HepG2 (cell line): Measurements from ENCODE around the gene CPPED1. TPM values are rescaled to one million over a fixed set of nuclear protein-coding genes. Genes with fewer than 3 reads are reported as not detected.

ENCODE experiments used
- ATAC-seq: fragments of 200-7000 bp; cut with Tn5 transposase; 3 replicates; pipeline ENCODE4 v1.9.1; 2020; ENCODE audit warnings: mild to moderate bottlenecking, moderate library complexity
- BruUV-seq: library from RNA; stranded (reverse); fragments of 400-500 nt; replicated peaks from 2 replicates; lab custom pipeline; 2021; lab: Mats Ljungman, UMichigan
- CTCF ChIA-PET: fragments of 300-600 bp; formaldehyde crosslinking; extraction: SDS; loops from one replicate; lab custom pipeline; 2021; ENCODE audit warnings: low total read pairs, inconsistent platforms, low intra/inter-chr PET ratio; lab: Yijun Ruan, JAX
- POLR2A ChIA-PET: fragments of 350-600 bp; sonication (Branson Sonifier 250); formaldehyde crosslinking; loops from one replicate; lab custom pipeline; 2020; ENCODE audit warnings: antibody characterized with exemption, inconsistent platforms; lab: Yijun Ruan, JAX
- DNase-seq: peaks from one replicate; pipeline ENCODE4 v3.0.0-alpha.2; 2015; ENCODE audit warnings: low spot score
- FAIRE-seq: peaks from 3 replicates; lab custom pipeline; 2011; peaks lifted over from hg19 to GRCh38; lab: Jason Lieb, UNC
- H2AFZ ChIP-seq: one replicate; pipeline ENCODE4 v1.6.1; 2011; ENCODE audit warnings: low read length, inconsistent platforms
- H3K27ac ChIP-seq: fragments of 300-600 bp; 3 replicates; pipeline ENCODE4 v1.8.0; 2011; ENCODE audit warnings: mixed run types, mild to moderate bottlenecking, mixed read lengths, low read length, inconsistent platforms; ENCODE audit not compliant: insufficient read depth; ENCODE audit errors: extremely low read length
- H3K27me3 ChIP-seq, 2 experiments: fragments of 200-600 bp in 1 of 2; 2 replicates in 1 of 2; 3 replicates in 1 of 2; pipeline versions ENCODE4 v1.6.0 to v1.8.0; 2011; ENCODE audit warnings: low read length in 2 of 2, mild to moderate bottlenecking in 2 of 2, moderate library complexity in 2 of 2, inconsistent platforms in 1 of 2; ENCODE audit not compliant: insufficient read depth in 2 of 2, control insufficient read depth in 1 of 2
- H3K36me3 ChIP-seq, 2 experiments: fragments of 200-600 bp in 1 of 2; replicated peaks in 1 of 2; 2 replicates in 1 of 2; 3 replicates in 1 of 2; pipeline versions ENCODE4 v1.5.1 to v1.8.0; 2011; ENCODE audit warnings: low read length in 2 of 2, inconsistent platforms in 1 of 2; ENCODE audit not compliant: insufficient read depth in 2 of 2, control insufficient read depth in 1 of 2
- H3K4me1 ChIP-seq: 2 replicates; pipeline ENCODE4 v1.5.1; 2012; ENCODE audit warnings: low read length, inconsistent platforms; ENCODE audit not compliant: insufficient read depth
- H3K4me2 ChIP-seq: 2 replicates; pipeline ENCODE4 v1.6.0; 2011; ENCODE audit warnings: low read depth, low read length, inconsistent platforms
- H3K4me3 ChIP-seq, 3 experiments: fragments of 200-600 bp in 1 of 3; sonication (generic), shearing (Covaris generic) in 1 of 3; replicated peaks in 1 of 3; 2 replicates each; pipeline ENCODE4 v1.5.1; 2011 to 2016; ENCODE audit warnings: low read length in 3 of 3, inconsistent platforms in 2 of 3, low read depth in 2 of 3, mild to moderate bottlenecking in 2 of 3, control low read depth in 1 of 3, mixed read lengths in 1 of 3; ENCODE audit not compliant: insufficient read depth in 1 of 3
- H3K79me2 ChIP-seq: one replicate; pipeline ENCODE4 v1.6.1; 2011; ENCODE audit warnings: low read length, inconsistent platforms; ENCODE audit not compliant: insufficient read depth
- H3K9ac ChIP-seq: 2 replicates; pipeline ENCODE4 v1.6.0; 2011; ENCODE audit warnings: mild to moderate bottlenecking, low read depth, low read length, inconsistent platforms; ENCODE audit not compliant: insufficient read depth
- H3K9me3 ChIP-seq: 2 replicates; pipeline ENCODE4 v1.5.1; 2012; ENCODE audit warnings: mild to moderate bottlenecking, low read length
- H4K20me1 ChIP-seq: 2 replicates; pipeline ENCODE4 v1.6.0; 2011; ENCODE audit warnings: inconsistent platforms, mild to moderate bottlenecking, low read length, moderate library complexity; ENCODE audit not compliant: insufficient read depth
- ADNP ChIP-seq: sonication (generic); formaldehyde crosslinking; IDR thresholded peaks from 2 replicates; pipeline ENCODE4 v1.4.0; 2020; ENCODE audit warnings: missing genetic modification reagents
- ASH2L ChIP-seq: fragments of 300-600, 200-600 bp; sonication (generic); IDR thresholded peaks from 2 replicates; pipeline ENCODE4 v1.7.0; 2017; ENCODE audit warnings: low read depth, mild to moderate bottlenecking, moderate library complexity, mixed read lengths, low read length; ENCODE audit not compliant: insufficient read length
- CAMTA2 ChIP-seq: sonication (generic); formaldehyde crosslinking; IDR thresholded peaks from 2 replicates; pipeline ENCODE4 v1.4.0; 2020; ENCODE audit warnings: mild to moderate bottlenecking, missing genetic modification reagents, borderline replicate concordance
- CHD4 ChIP-seq: fragments of 200-600 bp; sonication (generic); IDR thresholded peaks from 2 replicates; pipeline ENCODE4 v1.7.0; 2017; ENCODE audit warnings: mild to moderate bottlenecking, low read length, borderline replicate concordance
- IKZF4 ChIP-seq: sonication (generic); formaldehyde crosslinking; IDR thresholded peaks from 2 replicates; pipeline ENCODE4 v1.5.1; 2020; ENCODE audit warnings: borderline replicate concordance, mild to moderate bottlenecking, low read depth, missing genetic modification reagents; ENCODE audit errors: not compliant biosample characterization
- MEF2D ChIP-seq: sonication (generic); formaldehyde crosslinking; IDR thresholded peaks from 2 replicates; pipeline ENCODE4 v1.5.1; 2020; ENCODE audit warnings: mild to moderate bottlenecking, missing genetic modification reagents
- NFKBIZ ChIP-seq: IDR thresholded peaks from 2 replicates; pipeline ENCODE4 v1.6.1; 2018; ENCODE audit warnings: missing genetic modification reagents, missing compliant biosample characterization
- SMC3 ChIP-seq: IDR thresholded peaks from 2 replicates; pipeline ENCODE4 v1.6.1; 2011; ENCODE audit warnings: low read length, improper control_type of control experiment
- ZFYVE20 ChIP-seq: sonication (generic); formaldehyde crosslinking; IDR thresholded peaks from 2 replicates; pipeline ENCODE4 v1.8.0; 2023; ENCODE audit warnings: low read depth, mild to moderate bottlenecking, moderate library complexity, missing genetic modification reagents, borderline replicate concordance
- ZMYM3 ChIP-seq: sonication (generic); formaldehyde crosslinking; IDR thresholded peaks from 2 replicates; pipeline ENCODE4 v1.5.1; 2020; ENCODE audit warnings: mild to moderate bottlenecking, missing genetic modification reagents
- ZNF335 ChIP-seq: sonication (generic); formaldehyde crosslinking; IDR thresholded peaks from 2 replicates; pipeline ENCODE4 v1.4.0; 2020; ENCODE audit warnings: missing genetic modification reagents
- ZNF629 ChIP-seq: sonication (generic); formaldehyde crosslinking; conservative IDR thresholded peaks from 2 replicates; pipeline ENCODE4 v1.5.0; 2020; ENCODE audit warnings: missing genetic modification reagents
- WGBS: methylation state at CpG from one replicate; pipeline ENCODE4 v1.1.6; 2017; ENCODE audit warnings: low lambda C conversion rate; 5-methylcytosine and 5-hydroxymethylcytosine counted together
- in situ Hi-C: cut with HindIII; loops from 2 replicates; pipeline ENCODE4 v1.10.0; 2017; ENCODE audit warnings: low pct_unique_long_range_greater_than_20kb; ENCODE audit not compliant: extremely low pct_ligation_motif_present
- intact Hi-C: fragments of 100-400 bp; cut with micrococcal nuclease; formaldehyde crosslinking; loops from one replicate; pipeline ENCODE4 v1.10.0; 2022; ENCODE audit not compliant: unreplicated experiment
- polyA plus RNA-seq, 8 experiments: library from polyadenylated mRNA; depleted of rRNA in 3 of 8; stranded (reverse) in 7 of 8; unstranded in 1 of 8; fragments of >200 nt; fragmentation: Illumina TruSeq in 4 of 8; extraction: Trizol in 4 of 8; gene quantifications; 2 replicates each; pipeline versions ENCODE4 v1.2.1 to v1.2.3, GENCODE V29; 2011 to 2016; ENCODE audit warnings: low read depth in 4 of 8, missing spikeins in 1 of 8, mixed read lengths in 1 of 8; ENCODE audit not compliant: insufficient read depth in 1 of 8
- total RNA-seq, 5 experiments: library from RNA; depleted of rRNA; stranded (reverse); fragments of >200 nt; fragmentation: Illumina TruSeq; extraction: Trizol; gene quantifications; 2 replicates each; pipeline ENCODE4 v1.2.3, GENCODE V29; 2016; ENCODE audit warnings: low read depth in 1 of 5
- TF ChIP-seq, protein P1 (sequence below): sonication (generic); formaldehyde crosslinking; IDR thresholded peaks from 2 replicates; pipeline ENCODE4 v1.9.0; 2021; ENCODE audit warnings: missing genetic modification reagents, borderline replicate concordance

CPPED1 gene
- total and polyA plus RNA-seq, 2 of the 13 experiments (the other 11 are each of a cell fraction or from before 2014, with no cell fraction given): 66.6 to 71.3 TPM

DNA sequence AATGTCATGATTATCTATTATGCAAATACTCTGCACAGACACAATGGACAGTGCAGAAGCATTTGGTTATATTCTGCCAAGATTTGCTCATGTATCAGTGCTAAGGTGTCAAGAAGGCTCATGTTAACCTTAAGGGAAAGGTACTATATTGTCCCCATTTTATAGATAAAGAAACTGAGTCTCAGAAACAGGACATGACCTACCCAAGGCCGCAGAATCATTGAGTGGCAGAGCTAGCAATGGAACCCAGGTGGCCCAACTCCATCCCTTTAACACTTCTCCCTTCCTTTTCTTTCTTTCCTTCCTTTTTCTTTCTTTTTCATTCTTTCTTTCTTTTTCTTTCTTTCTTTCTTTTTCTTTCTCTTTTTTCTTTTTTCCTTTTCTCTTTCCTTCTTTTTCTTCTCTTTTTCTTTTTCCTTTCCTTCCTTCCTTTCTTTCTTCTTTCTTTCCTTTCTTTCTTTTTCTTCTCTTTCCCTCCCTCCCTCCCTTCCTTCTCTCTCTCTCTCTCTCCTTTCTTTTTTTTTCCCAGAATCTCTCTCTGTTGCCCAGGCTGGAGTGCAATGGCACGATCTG, 149.8 kb downstream of the CPPED1 start (continued):
- no peak for TF ChIP-seq ASH2L
- TF ChIP-seq ZNF335 (CRISPR knock-in tag): no peak
- no peak for TF ChIP-seq IKZF4 (CRISPR knock-in tag)
- no peak for TF ChIP-seq MEF2D (CRISPR knock-in tag)
- TF ChIP-seq CAMTA2: no peak
- TF ChIP-seq, all 625 proteins: peak for 4

DNA sequence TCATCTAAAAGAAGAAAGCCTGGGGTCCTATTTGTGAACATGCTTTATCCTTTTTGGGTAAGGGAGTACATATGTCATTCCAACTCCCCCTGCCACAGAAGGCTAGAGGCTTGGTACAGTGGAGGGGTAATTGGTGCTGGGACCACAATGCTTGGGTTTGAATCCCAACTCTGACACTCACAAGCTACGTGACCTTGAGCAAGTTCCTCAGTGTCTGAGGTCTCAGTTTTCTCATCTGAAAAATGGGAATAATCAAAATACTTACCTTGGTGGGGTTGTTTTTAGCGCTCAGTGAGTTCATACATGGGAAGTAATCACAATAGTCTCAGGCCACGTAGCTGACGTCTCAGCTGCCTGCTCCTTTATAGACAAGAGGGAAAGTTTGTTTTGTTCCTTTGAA, 150.8 kb downstream of the CPPED1 start:
- ChIA-PET CTCF (no interaction called here), POLR2A (interaction anchor here (1.4 to 2.0 kb wide), 2 partner anchors 9 to 39 kb away, joined by 3 to 5 read pairs; no protein-coding TSS in a partner anchor)
- BruUV-seq: no TSS peak

More for the DNA sequence above, 150.8 kb downstream of the CPPED1 start:
- in situ Hi-C loops: no loop called here
- WGBS: 92% methylated on average over 4 of the region's 4 CpGs
- Histone ChIP-seq H2AFZ (no peak overlapping the region), H3K4me1 (no peaks in the 10 kb centered on the region), H4K20me1 (no peaks in the 10 kb centered on the region), H3K27ac (no peak overlapping the region), H3K9me3 (no peaks in the 10 kb centered on the region), H3K4me3 (no peak overlapping the region), H3K4me2 (no peak overlapping the region), H3K36me3 (no peaks in the 10 kb centered on the region), H3K79me2 (no peaks in the 10 kb centered on the region), H3K9ac (no peak overlapping the region), H3K27me3 (no peaks in the 10 kb centered on the region)
- ATAC-seq (no peak), FAIRE-seq (no peak), DNase-seq (no peak)
- intact Hi-C loops: no loop called here
- no peak for TF ChIP-seq NFKBIZ (CRISPR knock-in tag)
- TF ChIP-seq ADNP (CRISPR knock-in tag): peak; percentile 62; the same call in 1 of the 2 replicates
- TF ChIP-seq ZFYVE20: no peak
- TF ChIP-seq CHD4: 0 out of 2 replicates have a peak, but pooled peaks have one; percentile 40
- TF ChIP-seq ZNF629 (CRISPR knock-in tag): peak; percentile 93
- TF ChIP-seq SMC3: no peak
- TF ChIP-seq, protein P1, sequence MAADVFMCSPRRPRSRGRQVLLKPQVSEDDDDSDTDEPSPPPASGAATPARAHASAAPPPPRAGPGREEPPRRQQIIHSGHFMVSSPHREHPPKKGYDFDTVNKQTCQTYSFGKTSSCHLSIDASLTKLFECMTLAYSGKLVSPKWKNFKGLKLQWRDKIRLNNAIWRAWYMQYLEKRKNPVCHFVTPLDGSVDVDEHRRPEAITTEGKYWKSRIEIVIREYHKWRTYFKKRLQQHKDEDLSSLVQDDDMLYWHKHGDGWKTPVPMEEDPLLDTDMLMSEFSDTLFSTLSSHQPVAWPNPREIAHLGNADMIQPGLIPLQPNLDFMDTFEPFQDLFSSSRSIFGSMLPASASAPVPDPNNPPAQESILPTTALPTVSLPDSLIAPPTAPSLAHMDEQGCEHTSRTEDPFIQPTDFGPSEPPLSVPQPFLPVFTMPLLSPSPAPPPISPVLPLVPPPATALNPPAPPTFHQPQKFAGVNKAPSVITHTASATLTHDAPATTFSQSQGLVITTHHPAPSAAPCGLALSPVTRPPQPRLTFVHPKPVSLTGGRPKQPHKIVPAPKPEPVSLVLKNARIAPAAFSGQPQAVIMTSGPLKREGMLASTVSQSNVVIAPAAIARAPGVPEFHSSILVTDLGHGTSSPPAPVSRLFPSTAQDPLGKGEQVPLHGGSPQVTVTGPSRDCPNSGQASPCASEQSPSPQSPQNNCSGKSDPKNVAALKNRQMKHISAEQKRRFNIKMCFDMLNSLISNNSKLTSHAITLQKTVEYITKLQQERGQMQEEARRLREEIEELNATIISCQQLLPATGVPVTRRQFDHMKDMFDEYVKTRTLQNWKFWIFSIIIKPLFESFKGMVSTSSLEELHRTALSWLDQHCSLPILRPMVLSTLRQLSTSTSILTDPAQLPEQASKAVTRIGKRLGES (CRISPR knock-in tag): no peak
- TF ChIP-seq ZMYM3 (CRISPR knock-in tag): 0 out of 2 replicates have a peak, but pooled peaks have one; percentile 41
